Measurements from ENCODE around the gene TRAK1.

DNA sequence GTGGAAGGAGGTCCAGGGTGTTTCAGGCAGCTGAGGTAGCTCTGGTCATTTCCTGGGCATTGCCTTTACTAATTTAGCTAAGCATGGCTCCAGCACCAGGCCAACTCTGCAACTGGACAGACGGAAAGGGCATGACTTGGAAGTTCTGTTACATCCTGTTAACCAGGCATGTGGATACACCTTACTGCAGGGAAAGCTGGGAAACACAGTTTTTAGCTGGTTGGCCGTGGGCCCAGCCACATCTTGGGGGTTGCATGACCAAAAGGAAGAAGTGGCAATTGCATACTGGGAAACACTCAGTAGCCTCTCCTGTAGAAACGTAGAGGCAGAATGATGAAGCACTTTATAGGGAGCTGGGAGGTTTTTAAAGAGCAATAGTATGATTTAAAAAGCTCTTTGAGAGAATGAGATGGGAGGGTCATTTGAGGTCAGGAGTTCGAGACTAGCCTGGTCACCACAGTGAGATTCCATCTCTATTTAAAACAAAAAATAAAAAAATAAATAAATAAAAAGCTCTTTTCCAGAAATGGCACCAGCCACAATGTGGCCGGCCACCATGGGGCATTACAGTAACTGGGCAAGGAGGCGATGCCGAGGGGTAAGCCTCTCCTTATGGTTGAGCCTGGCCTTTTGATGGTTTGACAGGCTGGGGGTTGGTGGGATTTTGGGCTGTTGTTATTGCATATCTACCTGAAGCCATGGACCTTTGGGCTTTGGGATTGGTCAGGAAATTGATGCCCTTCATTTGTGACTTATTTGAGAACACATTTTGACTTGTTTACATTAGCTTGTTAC lies 28.6 kb downstream of the TRAK1 start:
- TF ChIP-seq, protein P1, sequence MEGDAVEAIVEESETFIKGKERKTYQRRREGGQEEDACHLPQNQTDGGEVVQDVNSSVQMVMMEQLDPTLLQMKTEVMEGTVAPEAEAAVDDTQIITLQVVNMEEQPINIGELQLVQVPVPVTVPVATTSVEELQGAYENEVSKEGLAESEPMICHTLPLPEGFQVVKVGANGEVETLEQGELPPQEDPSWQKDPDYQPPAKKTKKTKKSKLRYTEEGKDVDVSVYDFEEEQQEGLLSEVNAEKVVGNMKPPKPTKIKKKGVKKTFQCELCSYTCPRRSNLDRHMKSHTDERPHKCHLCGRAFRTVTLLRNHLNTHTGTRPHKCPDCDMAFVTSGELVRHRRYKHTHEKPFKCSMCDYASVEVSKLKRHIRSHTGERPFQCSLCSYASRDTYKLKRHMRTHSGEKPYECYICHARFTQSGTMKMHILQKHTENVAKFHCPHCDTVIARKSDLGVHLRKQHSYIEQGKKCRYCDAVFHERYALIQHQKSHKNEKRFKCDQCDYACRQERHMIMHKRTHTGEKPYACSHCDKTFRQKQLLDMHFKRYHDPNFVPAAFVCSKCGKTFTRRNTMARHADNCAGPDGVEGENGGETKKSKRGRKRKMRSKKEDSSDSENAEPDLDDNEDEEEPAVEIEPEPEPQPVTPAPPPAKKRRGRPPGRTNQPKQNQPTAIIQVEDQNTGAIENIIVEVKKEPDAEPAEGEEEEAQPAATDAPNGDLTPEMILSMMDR (conservative IDR thresholded peaks at IDR 0.05) = no peak
- no peak for TF ChIP-seq EZH2 (IDR thresholded peaks at IDR 0.05; ENCODE audit: low read depth)
